NK-92 (cell line): ENCODE data around the gene SS18L1.

ENCODE experiments used
- DNase-seq: peaks from one replicate; lab custom pipeline; 2025; ENCODE audit not compliant: unreplicated experiment; lab: John Stamatoyannopoulos, UW

SS18L1 gene

DNA sequence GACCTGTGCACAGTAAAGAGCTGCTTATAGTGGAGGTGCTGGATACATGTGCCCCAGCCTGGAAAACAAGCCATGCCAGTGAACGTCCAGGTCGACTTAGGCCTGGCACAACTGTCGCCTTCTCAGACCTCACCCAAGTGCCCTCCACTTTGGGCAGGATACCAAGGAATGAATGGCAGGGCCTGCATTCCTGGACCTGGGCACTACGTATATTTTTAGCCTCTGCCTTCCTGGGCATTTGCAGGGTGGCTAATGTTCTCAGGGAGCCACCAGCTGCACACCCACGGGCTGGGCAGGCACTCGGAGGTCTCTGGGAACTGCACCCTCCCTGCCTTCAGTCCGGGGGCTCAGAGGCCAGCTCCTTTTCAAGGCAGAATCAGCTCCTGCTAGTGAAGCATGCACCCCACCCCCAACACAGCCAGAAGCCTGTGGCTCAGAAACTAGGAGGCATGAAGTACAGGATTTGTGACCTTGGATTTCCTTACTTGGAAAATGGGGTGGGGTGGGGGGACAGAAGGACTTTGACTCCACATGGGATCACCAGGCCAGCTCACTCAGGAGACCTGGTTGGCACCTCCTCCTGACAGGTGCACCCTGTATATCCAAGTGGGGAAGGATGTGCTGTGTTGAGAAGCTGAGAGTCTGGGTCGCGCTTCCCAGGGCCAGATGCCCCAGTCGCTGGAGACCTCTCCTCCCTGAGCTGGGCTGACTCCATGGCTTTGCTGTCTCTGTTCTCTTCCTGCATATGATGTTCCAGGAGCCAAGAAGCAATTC is 23.8 kb upstream of the SS18L1 start:
- no peak for DNase-seq

DNA sequence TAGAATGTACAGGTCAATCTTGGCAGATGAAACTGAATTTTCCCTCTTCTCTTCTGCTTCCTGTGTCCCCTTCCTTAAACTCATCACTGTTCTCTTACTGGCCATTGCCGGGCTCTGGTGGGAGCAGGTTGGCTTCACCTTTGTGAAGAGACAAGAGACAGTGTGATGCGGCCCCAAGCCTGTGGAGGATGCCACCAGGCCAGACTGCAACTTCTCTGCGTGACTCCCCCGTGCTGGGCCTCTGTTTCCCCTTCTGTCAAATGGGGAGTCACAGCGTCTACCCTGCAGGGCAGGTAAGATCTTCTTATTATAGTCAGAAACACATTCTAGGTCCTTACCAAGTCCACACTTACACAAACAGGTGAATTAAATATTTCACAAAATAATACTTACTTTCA is 23.2 kb upstream of the SS18L1 start:
- DNase-seq: no peak

DNA sequence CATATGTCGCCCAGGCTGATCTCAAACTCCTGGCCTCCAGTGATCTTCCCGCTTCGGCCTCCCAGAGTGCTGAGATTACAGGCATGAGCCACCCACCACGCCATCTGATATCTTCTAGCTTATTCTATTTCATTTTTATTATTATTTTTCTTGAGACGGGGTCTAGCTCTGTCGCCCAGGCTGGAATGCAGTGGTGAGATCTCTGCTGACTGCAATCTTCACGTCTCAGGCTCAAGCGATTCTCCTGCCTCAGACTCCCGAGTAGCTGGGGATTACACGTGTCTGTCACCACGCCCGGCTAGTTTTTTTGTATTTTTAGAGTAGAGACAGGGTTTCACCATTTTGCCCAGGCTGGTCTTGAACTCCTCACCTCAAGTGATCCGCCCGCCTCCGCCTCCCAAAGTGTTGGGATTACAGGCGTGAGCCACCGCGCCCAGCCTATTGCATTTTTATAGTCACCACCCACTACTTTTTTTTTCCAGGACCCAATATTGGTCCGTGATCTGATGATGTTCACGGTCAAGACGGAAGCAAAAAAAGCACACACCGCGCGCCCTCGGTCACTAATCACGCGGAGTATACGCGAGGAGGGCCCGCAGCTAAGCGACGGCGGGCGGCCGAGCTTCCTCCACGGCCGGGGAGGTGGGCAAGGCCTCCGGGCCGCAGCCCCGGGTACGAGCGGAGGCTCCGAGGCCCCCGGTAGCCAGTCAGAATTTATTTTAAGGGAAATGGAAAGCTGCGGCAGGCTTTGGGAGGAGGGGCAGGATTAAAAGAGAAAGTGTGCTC is 22.4 kb upstream of the SS18L1 start:
- no peak for DNase-seq

DNA sequence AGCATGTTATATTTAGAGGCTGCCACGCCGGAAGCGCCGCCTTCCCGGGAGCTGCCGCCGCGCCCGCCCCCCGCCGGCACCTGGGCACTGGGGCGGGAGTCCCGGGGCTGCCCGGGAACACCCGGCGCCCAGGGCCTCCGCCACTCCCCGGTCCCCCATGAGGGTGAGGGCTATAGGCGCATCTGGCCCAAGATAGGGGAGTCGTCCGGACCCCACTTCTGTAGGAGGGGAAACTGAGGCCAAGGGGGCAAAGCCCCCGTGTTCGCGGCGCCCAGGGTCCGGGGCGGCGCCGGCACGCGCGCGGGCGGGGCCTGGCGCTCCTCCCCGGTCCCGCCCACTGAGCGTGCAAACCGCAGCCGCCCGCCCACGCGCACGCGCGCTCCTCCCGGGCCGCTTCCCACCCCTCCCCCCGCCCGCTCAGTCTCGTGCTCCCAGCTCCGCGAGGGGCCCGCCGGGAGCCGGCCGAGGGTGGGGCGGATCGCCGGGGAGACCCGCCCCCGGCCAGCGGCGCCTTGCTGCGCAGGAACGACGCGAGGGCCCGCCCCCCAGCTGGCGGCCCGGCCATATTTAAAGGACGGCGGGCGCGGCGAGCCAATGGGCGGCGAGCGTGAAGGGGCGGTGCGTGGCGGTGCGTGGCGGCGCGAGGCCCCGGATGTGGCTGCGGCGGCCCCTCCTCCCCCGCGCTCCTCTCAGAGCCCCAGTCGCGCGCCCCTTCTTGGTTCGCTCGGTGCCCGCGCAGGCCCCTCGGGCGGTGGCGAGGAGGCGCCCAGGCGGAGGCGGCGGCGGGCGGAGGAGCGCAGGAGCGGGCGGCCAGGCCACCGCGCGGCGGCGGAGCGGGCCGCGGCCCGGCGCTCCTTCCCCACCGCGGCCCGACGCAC is 21.6 kb upstream of the SS18L1 start, which contains the start of gene LSM14B:
Gene LSM14B (plus strand): TSS at position 700 of the 878 bp plus-strand sequence. CDS start 192 bp downstream, outside the sequence.
- peak; percentile 66 for DNase-seq

DNA sequence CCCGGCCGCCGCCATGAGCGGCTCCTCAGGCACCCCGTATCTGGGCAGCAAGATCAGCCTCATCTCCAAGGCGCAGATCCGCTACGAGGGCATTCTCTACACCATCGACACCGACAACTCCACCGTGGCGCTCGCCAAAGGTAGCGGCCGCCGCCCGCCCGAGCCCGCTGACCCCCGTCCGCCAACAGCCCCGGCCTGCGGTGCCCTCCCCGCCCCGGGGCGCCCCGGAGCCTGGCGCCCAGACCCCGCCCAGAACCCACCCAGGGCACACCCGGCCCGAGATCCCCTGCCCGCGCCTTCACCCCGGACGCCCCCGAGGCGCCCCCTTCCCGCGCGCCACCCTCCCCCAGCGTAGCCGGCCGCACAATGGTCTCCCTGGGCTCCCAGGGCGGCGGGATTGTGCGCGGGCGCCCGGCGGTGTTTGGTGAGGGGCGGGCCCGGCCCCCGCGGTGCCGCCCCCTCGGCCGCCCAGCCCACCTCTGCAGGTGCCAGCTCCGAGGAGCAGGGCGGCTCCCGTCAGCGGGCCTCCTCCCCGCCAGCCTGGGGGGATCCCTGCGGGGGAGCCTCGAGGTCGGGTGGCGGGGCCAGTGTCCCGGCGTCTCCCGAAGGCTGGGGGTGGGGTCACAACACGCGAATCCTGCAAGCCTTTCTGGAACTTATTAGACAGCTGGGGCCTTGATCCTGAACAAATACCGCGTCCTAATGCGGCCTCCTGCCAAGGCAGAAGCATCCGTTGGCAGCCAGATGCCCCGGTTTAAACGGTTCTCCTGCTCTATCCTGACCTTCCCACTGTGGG is 20.7 kb upstream of the SS18L1 start:
- DNase-seq: no peak

DNA sequence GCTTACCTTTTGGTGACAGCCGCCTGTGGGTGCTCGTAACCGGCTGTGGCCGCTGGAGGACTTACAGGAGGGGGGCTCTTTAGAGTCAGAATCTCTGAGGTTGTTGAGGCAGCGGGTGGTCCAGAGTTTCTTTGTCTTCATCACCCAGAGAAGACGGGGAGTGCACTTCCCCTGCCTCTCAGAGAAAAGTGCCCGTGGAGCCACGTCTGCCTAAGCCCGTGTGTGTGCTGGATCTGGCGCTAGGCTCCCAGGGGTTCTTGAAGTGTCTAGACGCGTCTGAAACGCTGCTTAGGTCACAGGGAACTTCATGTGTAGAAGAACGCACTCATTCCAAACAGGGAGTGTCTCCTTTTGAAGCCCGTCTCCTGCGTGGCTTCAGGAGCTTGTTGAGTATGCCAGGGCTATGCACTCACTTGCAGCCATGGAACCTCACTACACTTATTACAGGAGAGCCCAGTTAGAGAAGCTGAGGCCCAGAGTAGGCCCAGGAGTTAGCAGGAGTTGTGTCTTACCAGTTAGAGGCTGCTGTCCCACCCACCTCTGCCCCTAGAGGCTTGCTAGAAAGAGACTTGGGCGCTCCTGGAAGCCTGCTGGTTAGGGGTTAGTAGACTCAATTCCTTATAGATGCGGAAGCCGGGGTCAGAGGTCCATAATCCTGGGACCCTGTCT is 20.0 kb upstream of the SS18L1 start:
- DNase-seq: no peak

DNA sequence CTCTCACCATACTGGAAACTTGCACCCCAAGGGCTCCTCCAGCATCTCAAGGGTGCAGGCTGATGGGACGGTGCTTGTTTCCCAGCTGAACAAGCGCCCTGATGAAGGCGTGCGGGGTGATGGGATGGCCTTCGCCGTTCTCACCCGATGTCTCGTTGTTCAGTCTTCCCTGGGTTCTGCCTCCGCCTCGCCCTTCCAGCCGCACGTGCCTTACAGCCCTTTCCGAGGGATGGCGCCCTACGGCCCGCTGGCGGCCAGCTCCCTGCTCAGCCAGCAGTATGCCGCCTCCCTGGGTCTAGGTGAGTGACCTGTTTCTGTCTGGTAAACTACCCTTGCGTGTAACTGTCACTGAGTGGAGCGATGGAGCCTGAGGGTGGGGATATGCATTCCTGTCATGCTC is 17.4 kb upstream of the SS18L1 start:
- no peak for DNase-seq

DNA sequence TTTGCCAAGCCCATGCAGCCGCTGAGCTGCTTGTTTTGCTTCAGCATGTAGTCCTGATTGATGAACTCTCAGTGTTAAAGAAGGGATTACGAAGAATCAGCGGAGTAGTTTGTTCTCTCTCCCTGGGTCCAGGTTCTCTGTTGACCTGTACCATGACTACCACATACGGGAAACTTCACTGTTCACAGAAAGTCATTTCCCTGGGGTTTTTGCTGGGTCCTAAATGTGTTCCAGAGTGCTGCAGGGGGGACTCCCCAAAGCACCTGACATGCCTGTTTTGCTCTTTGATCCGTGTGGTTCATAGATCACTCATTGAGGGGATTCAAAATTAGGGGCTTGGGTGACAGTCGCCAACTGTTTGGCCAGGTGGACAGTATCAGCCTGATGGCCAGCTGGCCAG is 15.8 kb upstream of the SS18L1 start:
- no peak for DNase-seq

DNA sequence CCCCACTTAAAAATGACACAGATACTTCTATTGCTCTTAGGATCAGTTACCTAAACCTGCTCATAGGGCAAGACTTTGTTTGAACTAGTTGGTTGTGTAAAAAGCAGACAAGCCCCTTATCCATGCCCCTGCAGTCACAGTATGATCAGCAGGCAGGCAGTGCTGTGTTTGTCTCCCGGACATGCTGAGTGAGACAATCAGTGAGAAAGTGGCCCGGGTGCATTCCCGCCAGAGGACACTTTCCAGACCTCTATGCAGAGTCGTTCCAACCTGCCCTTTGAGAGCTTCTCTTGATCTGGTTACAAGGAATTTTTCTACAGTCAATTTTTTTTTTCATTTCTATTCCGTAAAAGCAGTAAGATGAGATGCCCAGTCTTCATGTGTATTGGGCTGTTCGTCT is 15.1 kb upstream of the SS18L1 start:
- no peak for DNase-seq

DNA sequence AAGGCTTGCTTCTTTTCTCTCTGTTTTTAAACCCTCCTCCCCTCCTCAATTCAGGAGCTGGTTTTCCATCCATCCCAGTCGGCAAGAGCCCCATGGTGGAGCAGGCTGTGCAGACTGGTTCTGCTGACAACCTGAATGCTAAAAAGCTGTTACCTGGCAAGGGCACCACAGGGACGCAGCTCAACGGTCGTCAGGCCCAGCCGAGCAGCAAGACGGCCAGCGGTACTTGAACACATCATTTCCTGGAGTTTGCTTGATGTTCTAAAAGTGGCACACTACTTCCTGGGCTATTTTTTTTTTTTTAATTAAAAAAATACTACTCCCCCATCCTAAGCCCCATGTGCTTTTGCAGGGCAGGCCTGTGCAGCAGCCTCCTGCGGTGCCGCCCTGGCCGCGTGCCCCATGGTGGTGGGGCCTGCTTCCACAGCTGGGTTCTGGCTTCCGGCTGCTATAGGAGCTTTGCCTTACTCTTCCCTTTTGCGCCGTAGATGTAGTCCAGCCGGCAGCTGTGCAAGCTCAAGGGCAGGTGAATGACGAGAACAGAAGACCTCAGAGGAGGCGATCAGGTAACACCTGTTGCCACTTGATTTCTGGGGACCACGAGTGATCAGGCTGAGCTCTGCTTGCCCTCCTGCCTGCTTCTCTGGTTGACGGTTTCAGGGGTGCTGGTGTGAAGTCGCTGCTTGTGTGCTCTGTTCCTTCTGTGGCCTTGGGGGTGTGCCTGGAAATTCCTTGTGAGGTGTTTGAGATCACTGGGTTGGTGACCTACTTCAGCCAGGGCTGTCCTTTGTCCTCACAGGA is 13.6 kb upstream of the SS18L1 start:
- no peak for DNase-seq

DNA sequence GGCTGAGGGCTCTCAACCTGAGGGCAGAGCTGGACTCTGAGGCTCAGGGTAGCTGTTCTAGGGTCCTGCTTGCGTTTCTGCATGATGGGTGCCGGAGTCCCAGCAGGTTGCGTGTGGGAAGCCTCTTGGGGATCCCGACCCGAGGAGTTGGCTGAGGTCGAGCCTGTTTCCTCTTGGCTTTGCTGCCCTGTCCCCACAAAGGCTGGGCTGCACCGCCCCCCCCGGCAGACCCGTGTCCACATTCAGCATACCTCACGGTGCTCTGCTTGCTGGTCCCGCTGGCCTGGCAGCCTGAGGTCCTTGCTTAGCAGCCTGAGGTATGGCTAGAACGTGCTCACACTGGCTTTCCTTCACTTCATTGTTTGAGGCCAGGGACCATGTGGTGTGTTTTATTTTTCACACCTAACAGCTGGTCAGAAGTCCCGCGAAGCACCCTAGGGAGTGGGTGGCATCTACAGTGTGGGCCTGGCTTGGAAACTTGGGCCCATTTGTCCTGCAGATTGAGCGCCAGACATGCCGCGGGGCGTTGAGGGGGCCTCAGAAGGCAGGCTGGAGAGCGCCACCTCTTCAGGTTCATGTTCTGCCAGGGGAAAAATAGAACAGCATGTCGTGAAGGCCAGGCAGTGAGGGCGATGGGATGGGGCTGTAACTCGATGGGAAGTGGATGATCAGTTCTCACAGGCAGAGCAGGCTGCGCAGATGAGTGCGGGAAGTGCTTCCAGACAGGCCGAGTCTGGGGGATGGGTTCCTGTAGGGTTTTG is 11.8 kb upstream of the SS18L1 start:
- no peak for DNase-seq

DNA sequence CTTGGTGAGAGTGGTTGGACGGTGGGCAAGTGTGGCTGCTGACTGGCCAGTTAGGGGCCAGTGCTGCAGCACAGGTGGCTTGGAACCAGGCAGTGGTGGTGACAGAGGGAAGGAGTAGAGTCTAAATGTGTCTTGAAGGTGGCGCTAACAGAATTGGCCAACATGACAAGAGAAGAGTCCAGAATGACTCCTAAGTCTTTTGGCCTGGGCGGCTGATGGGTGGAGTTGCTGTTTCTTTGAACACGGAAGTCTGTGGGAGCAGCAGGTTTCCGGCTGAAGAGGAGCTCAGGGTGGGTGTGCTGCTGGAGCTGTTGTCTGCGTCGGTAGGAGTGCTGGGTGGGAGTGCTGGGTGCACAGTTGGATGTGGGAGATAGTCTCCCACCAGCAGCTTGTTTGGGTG is 11.1 kb upstream of the SS18L1 start:
- no peak for DNase-seq

DNA sequence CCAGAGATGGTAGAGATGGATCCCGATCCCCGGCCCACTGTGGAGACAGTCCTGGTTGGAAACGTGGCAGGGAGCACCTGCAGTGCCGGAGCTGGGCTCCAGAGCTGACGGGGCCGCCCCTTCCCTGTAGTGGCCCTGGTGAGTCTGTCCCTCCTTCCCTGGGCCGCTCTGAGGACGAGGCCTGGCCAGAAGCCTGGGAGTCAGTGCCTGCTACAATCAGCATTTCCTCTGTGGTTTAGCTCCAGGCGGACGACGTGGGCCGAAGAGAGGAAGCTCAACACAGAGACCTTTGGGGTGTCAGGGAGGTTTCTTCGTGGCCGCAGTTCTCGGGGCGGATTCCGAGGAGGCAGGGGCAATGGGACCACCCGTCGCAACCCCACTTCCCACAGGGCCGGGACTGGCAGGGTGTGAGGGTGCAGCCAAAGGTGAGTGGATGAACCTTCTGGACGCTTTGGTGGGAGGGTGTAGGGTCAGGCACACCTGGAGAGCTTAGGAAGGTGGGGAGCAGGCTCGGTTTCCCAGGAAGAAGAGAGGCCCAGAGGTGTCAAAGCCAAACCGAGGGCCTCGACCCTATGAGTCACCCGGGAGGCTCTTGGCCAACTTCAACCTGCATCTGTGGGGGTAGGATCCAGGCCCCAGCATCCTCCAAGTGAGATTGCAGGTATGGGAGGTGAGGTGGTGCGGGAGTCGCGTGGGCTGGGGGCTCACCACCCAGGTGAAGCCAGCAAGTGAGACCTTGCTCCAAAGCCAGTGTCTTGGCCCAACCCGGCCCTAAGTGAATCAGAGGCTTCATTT is 10.3 kb upstream of the SS18L1 start:
- DNase-seq: no peak

DNA sequence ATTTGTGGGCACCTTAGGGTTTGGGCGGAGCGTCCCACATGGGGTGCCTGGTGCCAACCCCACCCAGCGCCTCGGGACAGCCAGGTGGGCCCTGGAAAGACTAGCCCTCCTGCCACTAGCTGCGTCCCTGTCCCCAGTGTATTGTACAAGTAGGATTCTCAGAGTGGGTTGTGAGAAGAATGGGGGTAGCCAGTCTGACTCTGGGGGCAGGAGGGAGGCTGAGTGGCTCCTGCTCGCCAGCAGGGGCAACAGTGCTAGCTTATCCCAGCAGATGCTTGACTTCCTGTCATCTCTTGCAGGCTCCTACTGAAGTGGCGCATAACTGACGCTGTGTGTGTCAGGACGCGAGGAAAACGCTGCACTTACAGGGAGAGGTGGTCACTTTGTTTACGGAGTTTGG is 9.7 kb upstream of the SS18L1 start:
- no peak for DNase-seq

DNA sequence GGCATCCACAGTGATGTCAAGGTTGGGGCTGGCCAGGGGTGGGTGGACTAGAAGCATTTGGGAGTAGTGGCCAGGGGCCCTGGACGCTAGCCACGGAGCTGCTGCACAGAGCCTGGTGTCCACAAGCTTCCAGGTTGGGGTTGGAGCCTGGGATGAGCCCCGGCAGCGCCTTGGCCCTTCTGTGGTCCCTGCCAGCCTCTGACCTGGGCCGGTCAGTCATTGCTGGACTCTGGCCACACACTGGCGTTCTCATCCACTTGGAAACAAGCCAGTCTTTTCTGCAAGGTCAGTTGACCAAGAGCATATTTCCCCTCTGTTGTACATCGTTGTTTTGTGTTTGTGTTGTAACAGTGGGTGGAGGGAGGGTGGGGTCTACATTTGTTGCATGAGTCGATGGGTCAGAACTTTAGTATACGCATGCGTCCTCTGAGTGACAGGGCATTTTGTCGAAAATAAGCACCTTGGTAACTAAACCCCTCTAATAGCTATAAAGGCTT is 8.8 kb upstream of the SS18L1 start:
- DNase-seq: no peak

DNA sequence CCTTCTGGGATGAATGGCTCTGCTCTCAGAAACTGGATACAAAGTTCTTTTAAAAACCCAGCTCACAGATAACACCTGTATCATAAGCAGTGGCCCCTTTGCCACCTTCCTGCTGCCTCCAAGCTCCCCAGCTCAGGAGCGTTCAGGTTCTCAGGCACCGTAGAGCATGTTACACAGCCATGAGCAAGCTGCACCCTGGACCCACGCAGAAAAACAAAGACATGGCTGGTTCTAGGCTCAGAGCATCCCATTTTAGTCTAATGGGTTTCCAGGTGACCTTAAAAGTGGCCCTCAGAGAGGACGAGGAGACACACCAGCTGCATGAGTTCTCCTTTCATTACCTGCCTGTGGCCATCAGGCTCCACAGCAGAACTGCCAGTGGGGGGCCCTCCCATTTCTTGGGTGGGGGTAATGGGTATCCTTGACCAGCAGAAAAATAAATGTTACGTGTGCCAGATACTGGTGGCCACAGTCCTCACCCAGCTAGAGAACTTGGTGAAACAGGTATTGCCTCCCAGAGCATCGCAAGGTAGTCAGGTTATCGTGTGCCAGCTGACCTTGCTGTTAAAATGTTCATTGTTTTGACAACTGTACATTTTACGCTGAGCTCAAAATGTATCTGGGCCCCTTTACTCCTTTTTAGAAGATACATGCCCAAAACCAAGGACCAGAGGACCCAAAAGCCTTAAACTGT is 7.8 kb upstream of the SS18L1 start:
- DNase-seq: no peak
